ENCODE data around the gene TRPM7. TPM values are rescaled to one million over a fixed set of nuclear protein-coding genes. Genes with fewer than 3 reads are reported as not detected.
"Not testable (repeated sequence)": the region's sequence is repeated elsewhere in the genome, so short reads cannot be mapped to it uniquely, and the experiment has no call there.

Gene TRPM7
- total and polyA plus RNA-seq, 2 experiments from 2014 or later: 10.2 to 47.8 TPM

DNA sequence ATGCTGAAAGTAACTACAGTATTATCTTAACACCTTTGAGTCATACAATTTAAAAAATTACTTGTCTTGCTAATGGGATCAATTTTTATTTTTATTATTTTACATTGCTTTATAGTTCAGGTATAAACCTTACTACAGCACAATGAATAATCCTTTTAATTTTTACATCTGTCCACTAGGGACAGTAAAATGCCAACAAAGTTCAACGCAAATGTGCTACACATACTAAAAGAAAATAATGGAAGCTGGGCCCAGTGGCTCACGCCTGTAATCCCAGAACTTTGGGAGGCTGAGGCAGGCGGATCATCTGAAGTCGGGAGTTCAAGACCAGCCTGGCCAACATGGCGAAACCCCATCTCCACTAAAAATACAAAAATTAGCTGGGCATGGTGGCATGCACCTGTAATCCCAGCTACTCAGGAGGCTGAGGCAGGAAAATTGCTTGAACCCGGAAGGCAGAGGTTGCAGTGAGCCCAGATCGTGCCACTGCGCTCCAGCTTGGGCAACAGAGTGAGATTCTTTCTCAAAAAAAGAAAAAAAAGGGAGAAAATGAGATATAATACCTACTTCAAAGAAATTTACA, 64.1 kb downstream of the TRPM7 start:
- not testable (repeated sequence) for H3K9me3 ChIP-seq (ENCODE audit: low read depth); H3K27ac ChIP-seq; H3K4me1 ChIP-seq (ENCODE audit: low read depth); H3K27me3 ChIP-seq; H3K4me3 ChIP-seq
- peak; percentile 5 to 17 for DNase-seq (ENCODE audit: low read depth in 1 of 2, low spot score in 1 of 2)
- H3K36me3 ChIP-seq: peaks cover 38% of the 10 kb centered on the region
- TF ChIP-seq CTCF (IDR thresholded peaks at IDR 0.05; ENCODE audit: low read depth, low read length): peak; percentile 46

- not testable (repeated sequence) for H3K4me3 ChIP-seq; H3K27ac ChIP-seq; DNase-seq (ENCODE audit: low read depth in 1 of 2, low spot score in 1 of 2); H3K9me3 ChIP-seq (ENCODE audit: low read depth); H3K4me1 ChIP-seq (ENCODE audit: low read depth); H3K27me3 ChIP-seq
- H3K36me3 ChIP-seq: peaks cover 45% of the 10 kb centered on the region
Measured at GRCh38 chr15:50616960-50617359, 69.6 kb downstream of the TRPM7 start.

GRCh38 chr15:50616554-50616953, 70.0 kb downstream of the TRPM7 start:
- peaks cover 46% of the 10 kb centered on the region for H3K36me3 ChIP-seq
- not testable (repeated sequence) for H3K4me3 ChIP-seq; H3K9me3 ChIP-seq (ENCODE audit: low read depth); H3K27me3 ChIP-seq; DNase-seq (ENCODE audit: low read depth in 1 of 2, low spot score in 1 of 2); H3K27ac ChIP-seq; H3K4me1 ChIP-seq (ENCODE audit: low read depth)

- no peak overlapping the region for H3K4me3 ChIP-seq
- H3K4me1 ChIP-seq (ENCODE audit: low read depth): no peaks in the 10 kb centered on the region
- no peak overlapping the region for H3K27ac ChIP-seq
- H3K27me3 ChIP-seq: no peaks in the 10 kb centered on the region
- peaks cover 62% of the 10 kb centered on the region for H3K36me3 ChIP-seq
- no peak for TF ChIP-seq CTCF (IDR thresholded peaks at IDR 0.05; ENCODE audit: low read depth, low read length)
- no peaks in the 10 kb centered on the region for H3K9me3 ChIP-seq (ENCODE audit: low read depth)
- DNase-seq (ENCODE audit: low read depth in 1 of 2, low spot score in 1 of 2): peak in 1 of 2 donors; percentile 12
Measured at GRCh38 chr15:50613600-50613999, 73.0 kb downstream of the TRPM7 start.

DNA sequence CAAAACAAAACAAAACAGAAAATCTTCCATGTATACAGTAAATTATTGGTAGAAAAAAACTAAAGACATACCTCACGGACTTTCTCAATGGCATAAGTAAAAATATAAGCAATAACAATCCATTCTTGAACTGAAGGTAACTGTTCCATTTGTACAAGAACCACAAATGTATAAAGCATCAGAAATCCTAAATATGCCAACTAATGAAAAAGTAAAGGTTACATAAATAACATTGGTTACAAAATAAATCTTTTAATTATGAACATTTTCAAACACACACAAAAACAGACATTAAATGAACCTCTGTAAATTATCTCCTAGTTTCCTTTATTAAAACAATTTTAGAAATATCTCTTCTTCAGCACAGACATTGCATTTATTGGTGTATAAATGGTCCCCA, 79.5 kb downstream of the TRPM7 start:
- no peak overlapping the region for H3K4me3 ChIP-seq
- DNase-seq (ENCODE audit: low read depth in 1 of 2, low spot score in 1 of 2): no peak
- H3K9me3 ChIP-seq (ENCODE audit: low read depth): no peaks in the 10 kb centered on the region
- peaks cover 68% of the 10 kb centered on the region for H3K36me3 ChIP-seq
- H3K27me3 ChIP-seq: no peaks in the 10 kb centered on the region
- no peaks in the 10 kb centered on the region for H3K4me1 ChIP-seq (ENCODE audit: low read depth)
- TF ChIP-seq CTCF (IDR thresholded peaks at IDR 0.05; ENCODE audit: low read depth, low read length): no peak
- H3K27ac ChIP-seq: no peak overlapping the region

- DNase-seq (ENCODE audit: low read depth in 1 of 2, low spot score in 1 of 2): no peak
- no peaks in the 10 kb centered on the region for H3K9me3 ChIP-seq (ENCODE audit: low read depth)
- peaks cover 63% of the 10 kb centered on the region for H3K36me3 ChIP-seq
- H3K27me3 ChIP-seq: no peaks in the 10 kb centered on the region
- no peak overlapping the region for H3K4me3 ChIP-seq
- H3K27ac ChIP-seq: no peak overlapping the region
- TF ChIP-seq CTCF (IDR thresholded peaks at IDR 0.05; ENCODE audit: low read depth, low read length): no peak
- H3K4me1 ChIP-seq (ENCODE audit: low read depth): no peaks in the 10 kb centered on the region
Measured at GRCh38 chr15:50605462-50605861, 81.1 kb downstream of the TRPM7 start.

DNA sequence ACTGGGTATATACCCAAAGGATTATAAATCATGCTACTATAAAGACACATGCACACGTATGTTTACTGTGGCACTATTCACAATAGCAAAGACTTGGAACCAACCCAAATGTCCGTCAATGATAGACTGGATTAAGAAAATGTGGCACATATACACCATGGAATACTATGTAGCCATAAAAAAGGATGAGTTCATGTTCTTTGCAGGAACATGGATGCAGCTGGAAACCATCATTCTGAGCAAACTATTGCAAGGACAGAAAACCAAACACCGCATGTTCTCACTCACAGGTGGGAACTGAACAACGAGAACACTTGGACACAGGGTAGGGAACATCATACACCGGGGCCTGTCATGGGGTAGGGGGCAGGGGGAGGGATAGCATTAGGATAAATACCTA, 84.6 kb downstream of the TRPM7 start:
- not testable (repeated sequence) for H3K4me3 ChIP-seq; H3K27me3 ChIP-seq; H3K9me3 ChIP-seq (ENCODE audit: low read depth); DNase-seq (ENCODE audit: low read depth in 1 of 2, low spot score in 1 of 2); H3K27ac ChIP-seq; H3K4me1 ChIP-seq (ENCODE audit: low read depth)
- H3K36me3 ChIP-seq: peaks cover 69% of the 10 kb centered on the region
